Superior temporal gyrus (tissue), 1 donor: ENCODE results near the gene C11orf21.
A peak's percentile ranks its signal among the peaks of the same experiment; 100 is the strongest.
"Not testable (repeated sequence)": the region's sequence is repeated elsewhere in the genome, so short reads cannot be mapped to it uniquely, and the experiment has no call there.

Experiments used
- DNase-seq: peaks from one replicate; pipeline ENCODE4 v3.0.0-alpha.2; 2016; ENCODE audit errors: extremely low spot score

Gene C11orf21

DNA sequence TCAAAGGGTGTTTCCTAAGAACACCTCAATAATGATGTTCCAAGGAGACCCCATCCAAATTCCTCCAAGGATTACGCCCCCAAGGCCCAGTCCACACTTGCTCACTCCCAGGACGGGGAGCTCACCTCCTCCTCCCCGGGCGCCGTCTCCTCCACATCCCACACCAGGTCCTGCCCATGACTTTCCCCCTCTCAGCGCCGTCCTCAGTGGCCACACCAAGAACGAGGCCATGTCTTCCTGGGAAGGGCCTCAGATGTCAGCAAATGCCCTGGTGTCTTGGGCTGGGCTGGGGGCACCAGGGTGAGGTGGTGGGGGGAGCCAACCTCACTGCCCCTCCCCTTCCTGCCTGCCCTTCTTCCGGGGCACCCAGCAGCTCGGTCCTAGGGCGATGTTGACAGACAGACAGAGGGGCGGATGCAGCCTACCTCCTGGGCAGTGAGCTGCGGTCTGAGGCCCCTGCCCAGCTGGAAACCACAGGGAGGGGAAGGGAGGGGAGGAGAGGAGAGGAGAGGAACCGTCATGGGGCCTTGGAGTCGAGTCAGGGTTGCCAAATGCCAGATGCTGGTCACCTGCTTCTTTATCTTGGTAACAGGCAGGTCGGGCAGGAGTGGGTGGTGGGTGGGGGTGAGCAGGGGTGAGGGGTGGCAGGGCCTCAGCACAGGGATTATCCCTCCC is at the start of gene C11orf21, which contains the start of gene TSPAN32:
C11orf21 (minus strand) TSS at position 288 of the 675 bp plus-strand sequence; CDS start at position 178, 110 bp downstream.
TSPAN32 (plus strand) TSS at position 383 of the 675 bp plus-strand sequence; CDS start at position 520, 137 bp downstream.
- no peak for DNase-seq

DNA sequence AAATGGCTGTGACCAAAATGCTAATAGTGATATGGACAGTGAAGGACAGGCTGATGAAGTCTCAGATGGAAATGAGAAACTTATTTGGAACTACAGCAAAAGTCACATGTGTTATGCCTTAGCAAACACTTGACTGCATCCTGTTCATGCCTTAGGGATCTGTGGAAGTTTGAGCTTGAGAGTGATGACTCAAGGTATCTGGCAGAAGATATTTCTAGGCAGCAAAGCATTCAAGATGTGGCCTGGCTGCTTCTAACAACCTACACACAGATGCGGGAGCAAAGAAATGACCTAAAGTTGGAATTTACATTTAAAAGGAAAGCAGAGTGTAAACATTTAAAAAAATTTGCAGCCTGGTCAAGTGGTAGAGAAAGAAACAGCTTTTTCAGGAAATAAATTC is 47.3 kb upstream of the C11orf21 start:
- DNase-seq = no peak

DNA sequence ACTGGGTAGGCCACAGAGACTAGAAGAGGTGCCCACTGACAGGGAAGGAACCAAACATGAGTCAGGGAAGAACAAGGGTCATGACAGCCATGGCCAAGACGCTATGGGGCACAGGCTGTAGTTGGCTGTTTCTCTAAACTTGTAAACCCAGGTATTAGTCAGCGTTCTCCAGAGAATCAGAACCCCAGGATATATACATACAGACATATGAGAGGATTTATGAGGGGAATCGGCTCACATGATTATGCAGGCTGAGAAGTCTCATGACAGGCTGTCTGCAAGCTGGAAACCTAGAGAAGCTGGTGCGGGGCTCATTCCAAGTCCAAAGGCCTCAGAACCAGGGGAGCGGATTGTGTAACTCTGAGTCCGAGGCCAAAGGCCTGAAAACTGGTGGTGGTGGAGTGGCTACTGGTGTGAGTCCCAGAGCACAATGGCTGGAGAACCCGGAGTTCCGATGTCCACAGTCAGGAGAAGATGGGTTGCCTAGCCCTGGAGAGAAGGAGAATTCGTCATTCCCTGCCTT is 45.7 kb upstream of the C11orf21 start:
- DNase-seq = no peak

DNA sequence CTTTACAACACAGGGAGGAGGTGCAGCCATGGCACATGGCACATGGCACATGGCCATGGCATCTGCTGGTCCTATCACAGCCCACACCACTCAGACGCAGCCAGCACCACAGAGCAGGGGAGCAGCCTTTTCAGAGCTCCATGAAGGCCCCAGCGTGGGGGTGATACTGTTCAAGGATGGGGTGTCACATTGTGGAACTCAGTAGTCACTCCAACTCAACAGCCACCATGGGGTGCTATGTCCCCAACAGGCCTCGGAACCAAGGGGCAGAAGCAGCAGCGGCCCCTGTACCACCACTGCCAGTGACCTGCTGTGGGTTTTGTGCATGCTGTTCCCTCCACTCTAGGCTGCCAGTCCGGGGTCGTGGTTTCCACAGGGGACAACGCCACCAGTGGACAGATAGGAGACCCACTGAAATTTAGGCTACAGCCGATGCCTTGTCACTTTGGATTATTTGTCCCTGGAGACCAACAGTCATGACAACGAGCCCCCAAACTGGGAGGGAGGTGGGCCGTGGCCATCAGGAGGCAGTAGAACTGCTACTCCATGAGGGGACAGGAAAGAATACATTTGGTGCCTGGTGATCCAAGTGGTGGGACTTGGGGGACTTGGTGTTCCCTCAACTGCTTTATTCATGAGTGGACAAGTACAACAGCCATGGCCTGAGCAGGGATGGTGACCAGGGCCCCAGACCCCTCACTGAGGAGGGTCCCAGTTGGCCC is 45.0 kb upstream of the C11orf21 start:
- no peak for DNase-seq

DNA sequence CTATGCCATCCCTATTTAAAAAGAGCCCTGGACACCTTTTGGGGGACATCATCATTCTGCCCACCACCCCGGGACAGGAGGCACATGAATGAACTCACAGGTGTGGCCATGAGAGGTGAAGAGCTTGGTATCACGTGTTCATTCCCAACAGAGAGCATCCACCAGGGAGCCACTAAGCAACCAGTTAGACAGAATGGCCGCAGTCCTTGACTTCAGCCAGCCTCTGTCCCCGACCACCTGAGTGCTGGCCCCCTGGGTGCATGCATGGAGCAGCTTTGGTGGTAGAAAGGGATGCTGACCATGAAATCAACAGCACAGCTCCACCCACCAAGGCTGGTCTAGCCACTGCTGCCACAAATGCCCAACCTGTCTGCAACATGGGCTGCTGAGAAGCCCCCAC is 44.3 kb upstream of the C11orf21 start:
- no peak for DNase-seq

DNA sequence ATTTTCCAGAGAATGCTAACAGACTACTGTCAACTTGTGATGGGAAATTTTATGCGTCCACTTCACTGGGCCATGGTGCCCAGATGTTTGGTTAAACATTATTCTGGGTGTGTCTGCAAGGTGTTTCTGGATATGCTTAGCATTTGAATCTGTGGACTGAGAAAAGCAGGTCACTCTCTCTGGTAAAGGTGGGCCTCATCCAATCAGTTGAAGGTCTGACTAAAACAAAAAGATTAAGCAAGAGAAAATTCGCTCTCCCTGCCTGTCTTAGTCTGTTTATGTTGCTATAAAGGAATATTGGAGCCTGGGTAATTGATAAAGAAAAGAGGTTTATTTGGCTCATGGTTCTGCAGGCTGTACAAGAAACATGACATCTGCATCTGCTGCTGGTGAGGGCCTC is 43.3 kb upstream of the C11orf21 start:
- no peak for DNase-seq

DNA sequence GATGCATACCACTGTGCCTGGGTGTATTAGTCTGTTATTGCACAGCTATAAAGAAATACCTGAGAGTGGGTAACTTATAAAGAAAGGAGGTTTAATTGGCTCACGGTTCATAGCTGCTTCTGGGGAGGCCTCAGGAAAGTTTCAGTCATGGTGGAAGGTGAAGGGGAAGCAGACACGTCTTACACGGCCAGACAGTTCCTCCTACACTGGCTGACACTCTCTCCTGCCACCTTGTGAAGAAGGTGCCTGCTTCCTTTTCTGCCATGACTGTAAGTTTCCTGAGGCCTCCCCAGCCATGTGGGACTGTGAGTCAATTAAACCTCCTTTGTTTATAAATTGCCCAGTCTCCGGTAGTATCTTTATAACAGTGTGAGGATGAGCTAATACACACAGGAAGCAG is 41.8 kb upstream of the C11orf21 start:
- DNase-seq = no peak

DNA sequence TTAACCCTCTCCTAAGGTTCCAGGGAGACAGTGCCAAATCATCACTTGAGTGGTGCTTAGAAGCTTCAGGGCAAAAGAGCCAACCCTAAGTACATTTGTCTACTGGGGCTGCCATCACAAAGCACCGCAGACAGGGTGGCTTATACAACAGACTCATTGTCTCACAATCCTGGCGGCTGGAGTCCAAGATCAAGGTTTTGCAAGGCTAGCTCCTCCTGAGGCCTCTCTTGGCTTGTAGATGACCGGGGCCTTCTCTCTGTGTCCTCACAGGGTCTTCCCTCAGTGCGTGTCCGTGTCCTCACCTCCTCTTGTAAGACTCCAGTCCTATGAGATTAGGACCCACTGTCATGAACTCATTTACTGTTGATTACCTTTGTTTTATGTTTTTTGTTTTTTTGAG is 41.3 kb upstream of the C11orf21 start:
- no peak for DNase-seq

DNA sequence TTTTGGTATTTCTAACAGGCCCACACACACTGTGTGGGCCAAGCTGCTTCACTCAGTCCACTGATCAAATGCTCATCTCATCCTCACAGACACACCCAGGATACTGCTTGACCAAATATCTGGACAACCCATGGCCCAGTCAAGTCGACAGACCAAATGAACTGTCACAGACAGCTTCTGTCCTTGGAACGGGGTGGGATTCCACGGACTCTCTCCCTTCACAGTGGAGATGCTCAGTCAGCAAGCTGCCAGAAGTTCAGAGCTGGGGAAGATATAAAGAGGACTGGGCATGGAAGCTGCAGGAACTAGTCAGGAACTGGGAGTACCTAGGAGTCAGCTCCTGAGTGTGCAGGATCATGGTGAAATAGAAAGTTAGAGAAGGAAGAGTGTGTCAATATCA is 40.8 kb upstream of the C11orf21 start:
- DNase-seq = no peak

DNA sequence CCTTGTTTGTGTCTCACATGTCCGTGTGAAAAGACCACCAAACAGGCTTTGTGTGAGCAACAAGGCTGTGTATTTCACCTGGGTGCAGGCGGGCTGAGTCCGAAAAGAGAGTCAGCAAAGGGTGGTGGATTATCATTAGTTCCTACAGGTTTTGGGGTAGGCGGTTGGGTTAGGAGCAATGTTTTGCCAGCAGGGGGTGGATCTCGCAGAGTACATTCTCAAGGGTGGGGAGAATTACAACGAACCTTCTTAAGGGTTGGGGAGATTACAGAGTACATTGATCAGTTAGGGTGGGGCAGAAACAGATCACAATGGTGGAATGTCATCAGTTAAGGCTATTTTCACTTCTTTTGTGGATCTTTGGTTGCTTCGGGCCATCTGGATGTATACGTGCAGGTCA is 37.0 kb upstream of the C11orf21 start:
- DNase-seq = not testable (repeated sequence)

DNA sequence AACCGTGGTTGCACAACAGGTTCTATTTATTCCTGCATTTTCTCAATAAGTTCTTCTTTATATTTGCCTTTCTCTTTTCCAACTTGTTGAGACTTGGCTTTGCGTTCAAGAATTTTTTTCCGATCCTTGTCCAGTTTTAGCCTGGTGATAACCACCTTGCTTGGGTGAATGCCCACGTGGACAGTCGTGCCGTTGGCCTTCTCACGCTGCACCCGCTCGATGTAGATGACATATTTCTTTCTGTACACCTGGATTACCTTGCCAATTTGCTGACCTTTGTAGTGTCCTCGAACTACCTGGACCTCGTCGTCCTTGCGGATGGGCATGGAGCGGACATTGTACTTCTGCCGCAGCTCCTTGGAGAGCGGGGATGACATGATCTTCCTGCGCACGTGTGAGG is 33.6 kb upstream of the C11orf21 start:
- DNase-seq = not testable (repeated sequence)

DNA sequence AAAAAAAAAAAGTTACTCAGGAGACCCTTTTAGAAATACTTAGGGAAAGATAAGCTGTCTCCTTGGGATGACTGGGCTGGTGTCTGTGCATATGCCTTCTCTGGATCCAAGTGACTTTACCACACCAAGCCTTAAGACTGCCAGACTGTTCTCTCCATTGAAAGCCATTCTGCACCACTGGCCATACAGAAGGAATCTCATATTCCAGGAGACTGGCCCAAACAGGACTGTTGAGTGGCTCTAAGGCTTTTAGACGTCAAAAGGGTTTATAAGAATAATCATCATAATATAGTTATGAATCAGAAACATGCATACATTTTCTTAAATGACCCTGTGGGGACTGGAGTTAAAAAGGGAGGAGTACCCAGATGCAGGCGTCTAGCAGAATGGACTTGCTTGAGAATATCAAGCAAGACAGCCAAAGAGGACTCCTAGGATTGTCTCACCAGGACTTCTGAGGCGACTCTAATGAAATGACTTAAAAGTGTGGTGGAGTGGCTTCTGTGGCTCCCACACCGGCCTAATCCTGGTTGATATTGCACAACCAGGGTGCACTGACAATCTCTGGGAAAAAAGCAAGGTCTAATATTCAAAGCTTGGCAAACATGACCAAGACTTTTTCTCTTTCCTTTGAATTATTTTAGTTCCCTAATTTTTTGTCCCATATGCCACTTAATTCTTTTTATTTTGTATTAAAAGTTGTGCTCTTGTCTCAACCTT is 31.9 kb upstream of the C11orf21 start:
- DNase-seq = not testable (repeated sequence)

DNA sequence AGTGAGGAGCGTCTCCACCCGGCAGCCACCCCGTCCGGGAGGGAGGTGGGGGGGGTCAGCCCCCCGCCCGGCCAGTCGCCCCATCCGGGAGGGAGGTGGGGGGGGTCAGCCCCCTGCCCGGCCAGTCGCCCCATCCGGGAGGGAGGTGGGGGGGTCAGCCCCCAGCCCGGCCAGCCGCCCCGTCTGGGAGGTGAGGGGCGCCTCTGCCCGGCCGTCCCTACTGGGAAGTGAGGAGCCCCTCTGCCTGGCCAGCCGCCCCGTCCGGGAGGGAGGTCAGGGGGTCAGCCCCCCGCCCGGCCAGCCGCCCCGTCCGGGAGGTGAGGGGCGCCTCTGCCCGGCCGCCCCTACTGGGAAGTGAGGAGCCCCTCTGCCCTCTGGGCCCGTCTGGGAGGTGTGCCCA is 30.9 kb upstream of the C11orf21 start:
- not testable (repeated sequence) for DNase-seq

DNA sequence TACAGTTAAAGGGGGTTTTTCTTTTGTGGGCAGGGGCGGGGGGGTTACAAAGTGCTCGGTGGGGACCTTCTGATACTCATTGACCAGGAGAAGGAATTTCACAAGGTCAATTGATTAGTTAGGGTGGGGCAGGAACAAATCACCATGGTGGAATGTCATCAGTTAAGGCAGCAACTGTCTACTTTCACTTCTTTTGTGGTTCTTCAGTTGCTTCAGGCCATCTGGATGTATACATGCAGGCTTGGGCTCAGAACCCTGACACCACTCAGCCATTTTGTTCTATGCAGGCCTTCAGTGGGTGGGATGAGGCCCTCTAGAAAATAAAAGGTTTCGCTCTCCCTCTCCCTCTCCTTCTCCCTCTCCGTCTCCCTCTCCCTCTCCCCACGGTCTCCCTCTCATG is 29.7 kb upstream of the C11orf21 start:
- no peak for DNase-seq

DNA sequence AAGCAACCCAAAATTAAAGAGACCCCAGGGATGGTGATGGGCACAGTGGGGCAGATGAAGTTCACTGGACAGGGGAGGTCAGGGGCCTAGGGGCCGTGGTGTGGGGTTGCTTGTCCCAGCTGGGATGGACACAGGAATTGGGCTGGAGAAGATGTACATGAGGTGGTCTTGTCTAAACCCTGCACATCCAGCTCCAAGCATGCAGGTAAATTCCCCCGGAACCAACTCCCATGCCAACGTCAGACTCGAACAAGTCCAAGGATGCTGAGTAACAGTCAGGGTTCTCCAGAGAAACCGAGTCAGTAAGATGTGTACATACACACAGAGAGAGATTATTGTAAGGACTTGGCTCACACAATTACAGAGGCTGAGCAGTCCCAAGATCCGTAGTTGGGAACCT is 29.0 kb upstream of the C11orf21 start:
- DNase-seq = no peak

DNA sequence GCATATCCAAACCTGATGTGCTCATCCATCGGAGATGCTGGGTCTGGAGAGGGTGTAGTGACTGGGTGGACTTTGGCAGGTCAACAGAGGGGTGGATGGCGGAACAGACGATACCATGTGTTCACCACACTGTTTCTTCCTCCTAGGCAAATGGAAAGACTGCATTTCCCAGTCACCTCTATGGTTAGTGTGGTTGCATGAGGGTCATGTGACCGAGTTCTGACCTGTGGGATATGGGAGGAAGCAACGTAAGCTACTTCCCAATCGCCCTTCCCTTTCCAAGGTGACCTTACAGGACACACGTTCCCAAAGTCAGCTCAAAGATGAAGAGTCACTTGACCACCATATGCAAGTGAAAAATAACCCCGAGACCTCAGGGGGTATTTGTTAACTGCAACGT is 27.8 kb upstream of the C11orf21 start:
- DNase-seq = no peak

DNA sequence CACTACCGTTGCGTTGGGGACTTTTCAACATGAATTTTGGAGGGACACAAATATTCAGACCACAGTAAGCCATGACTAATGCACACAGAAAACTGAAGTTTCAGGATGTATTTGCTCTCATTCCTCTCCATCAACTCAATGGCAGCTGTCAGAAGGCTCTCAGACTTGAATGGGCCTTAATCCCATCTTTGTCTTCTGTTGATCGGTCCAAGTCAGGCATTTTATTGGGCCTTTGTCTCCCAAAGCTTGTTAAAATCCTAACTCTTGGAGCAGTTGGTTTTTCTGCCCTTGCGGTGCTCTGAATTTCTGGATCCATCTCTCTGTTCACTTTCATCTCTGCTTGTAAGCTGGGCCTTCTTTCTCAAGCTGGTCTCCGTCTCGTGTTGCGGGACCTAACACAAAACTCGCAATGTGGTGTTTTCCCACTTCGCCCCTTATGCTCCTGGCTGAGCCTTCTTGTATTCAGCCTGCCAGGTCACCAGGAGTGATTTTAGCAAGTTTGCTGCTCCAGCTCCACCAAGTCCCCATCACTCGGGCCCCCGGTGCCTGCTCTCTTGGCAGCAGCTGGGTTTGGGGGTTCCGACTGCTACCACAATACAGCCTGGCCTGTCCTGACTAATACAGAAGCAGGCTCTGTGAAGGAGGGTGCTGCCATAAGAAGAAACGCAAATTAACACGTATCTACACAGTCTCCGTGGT is 27.1 kb upstream of the C11orf21 start:
- DNase-seq = no peak

DNA sequence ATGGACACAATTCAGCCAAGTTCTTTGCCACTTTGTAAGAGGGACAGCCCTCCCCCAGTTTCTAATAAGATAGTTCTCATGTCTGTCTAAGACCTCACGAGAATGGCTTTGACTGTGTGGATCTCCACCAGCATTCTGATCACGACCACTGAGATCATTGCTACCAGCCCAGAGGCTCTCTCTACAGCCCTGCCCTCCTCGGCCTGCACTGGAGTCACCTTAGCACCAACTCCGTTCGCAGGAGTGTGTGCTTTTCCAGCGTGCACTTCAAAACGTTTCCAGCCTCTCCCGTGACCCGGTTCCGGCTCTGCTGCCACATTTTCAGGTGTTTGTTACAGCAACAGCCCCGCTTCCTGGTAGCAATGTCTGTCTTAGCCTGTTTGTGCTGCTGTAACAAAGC is 26.3 kb upstream of the C11orf21 start:
- peak; percentile 9 for DNase-seq

DNA sequence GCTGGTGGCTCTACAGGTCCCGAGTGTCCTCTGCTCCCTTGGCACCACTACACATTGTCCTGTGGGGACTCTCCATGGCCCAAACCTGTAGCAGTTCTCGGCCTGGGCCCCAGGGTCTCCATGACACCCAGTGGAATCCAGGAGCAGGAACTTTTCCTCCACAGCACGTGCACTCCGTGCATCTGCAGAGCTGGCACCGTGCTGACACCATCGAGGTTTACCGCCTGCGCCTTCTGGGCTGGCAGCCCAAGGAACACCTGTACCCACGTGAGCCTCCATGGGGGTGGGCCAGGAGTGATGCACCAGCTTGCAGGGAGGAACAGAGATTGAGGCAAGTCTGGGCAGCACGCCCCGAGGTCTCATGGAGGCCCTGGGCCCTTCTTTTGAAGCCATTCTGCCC is 25.3 kb upstream of the C11orf21 start:
- no peak for DNase-seq

DNA sequence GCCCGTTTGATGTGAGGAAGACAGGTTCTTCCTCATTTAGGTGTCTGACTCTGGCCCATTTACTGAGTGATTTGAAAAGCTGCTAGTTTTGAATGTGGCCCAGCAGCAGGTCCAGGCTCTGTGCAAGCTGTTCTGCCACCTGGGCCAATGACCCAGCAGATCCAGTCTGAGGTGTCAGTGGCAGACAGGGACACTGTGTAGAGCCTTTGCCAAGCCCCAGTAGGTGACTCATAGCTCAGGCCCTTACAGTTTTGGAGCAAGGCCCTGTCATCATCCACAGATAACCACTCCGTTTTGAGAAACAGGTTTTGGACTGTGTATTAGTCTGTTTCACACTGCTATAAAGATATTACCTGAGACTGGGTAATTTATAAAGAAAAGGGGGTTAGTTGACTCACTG is 24.0 kb upstream of the C11orf21 start:
- DNase-seq = no peak

DNA sequence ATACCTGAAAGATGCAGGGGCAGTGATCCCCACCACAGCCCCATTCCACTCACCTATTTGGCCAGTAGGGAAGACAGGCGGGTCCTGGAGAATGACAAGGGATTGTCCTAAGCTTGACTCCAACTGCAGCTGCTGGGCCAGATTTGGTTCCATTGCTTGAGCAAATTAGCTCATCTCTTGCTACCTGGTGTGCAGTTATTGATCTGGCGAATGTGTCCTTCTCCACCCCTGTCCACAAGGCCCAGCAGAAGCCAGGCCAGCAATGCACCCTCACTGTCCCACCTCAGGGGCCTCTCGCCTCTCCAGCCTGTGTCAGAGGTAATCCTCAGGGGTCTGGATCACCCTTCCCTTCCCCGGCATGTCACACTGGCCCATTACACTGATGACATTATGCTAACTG is 23.4 kb upstream of the C11orf21 start:
- no peak for DNase-seq

DNA sequence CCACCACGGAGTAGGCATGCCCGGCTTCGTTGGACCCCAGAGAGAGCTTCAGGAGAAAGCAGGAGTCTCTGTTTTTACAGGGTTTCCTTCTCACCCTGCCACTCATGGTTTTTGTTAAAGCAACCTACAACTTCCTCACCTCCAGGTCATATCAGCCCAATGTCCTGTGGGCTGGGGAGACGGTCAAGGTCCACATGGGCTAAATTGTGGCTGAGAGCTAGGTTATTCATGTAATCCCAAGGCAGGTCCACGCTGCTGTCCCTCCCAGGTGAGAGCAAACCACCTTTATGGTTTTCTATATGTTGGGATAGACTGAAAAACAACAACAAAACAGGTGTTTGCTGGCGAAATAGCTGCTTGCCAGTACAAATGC is 19.6 kb upstream of the C11orf21 start:
- no peak for DNase-seq
